Subcutaneous adipose tissue (tissue), 4 donors: ENCODE results near the gene CBFA2T3. TPM values are rescaled to one million over a fixed set of nuclear protein-coding genes. Genes with fewer than 3 reads are reported as not detected.

Source experiments
- CTCF ChIP-seq: fragments of 450-650 bp; IDR thresholded peaks from one replicate; pipeline ENCODE4 v1.5.1; 2016; ENCODE audit warnings: low read depth, mild to moderate bottlenecking, control low read depth, antibody characterized with exemption, moderate library complexity
- total RNA-seq, 4 donors: library from RNA; depleted of rRNA; stranded (reverse); fragments of >200 nt; gene quantifications; one replicate each; pipeline ENCODE4 v1.1.0, GENCODE V29; 2016

Gene CBFA2T3
- total RNA-seq, 4 donors from 2014 or later: 0.49 to 6.6 (median 1.1) TPM

- TF ChIP-seq CTCF: no peak
Measured at GRCh38 chr16:88945473-88945872, 31.5 kb downstream of the CBFA2T3 start.

GRCh38 chr16:88943741-88944140 lies 33.3 kb downstream of the CBFA2T3 start:
- no peak for TF ChIP-seq CTCF

- TF ChIP-seq CTCF: no peak
Measured at GRCh38 chr16:88943131-88943664, 33.8 kb downstream of the CBFA2T3 start.

GRCh38 chr16:88941913-88942909 lies 34.8 kb downstream of the CBFA2T3 start:
- no peak for TF ChIP-seq CTCF

GRCh38 chr16:88940862-88941817 lies 35.9 kb downstream of the CBFA2T3 start:
- no peak for TF ChIP-seq CTCF

DNA sequence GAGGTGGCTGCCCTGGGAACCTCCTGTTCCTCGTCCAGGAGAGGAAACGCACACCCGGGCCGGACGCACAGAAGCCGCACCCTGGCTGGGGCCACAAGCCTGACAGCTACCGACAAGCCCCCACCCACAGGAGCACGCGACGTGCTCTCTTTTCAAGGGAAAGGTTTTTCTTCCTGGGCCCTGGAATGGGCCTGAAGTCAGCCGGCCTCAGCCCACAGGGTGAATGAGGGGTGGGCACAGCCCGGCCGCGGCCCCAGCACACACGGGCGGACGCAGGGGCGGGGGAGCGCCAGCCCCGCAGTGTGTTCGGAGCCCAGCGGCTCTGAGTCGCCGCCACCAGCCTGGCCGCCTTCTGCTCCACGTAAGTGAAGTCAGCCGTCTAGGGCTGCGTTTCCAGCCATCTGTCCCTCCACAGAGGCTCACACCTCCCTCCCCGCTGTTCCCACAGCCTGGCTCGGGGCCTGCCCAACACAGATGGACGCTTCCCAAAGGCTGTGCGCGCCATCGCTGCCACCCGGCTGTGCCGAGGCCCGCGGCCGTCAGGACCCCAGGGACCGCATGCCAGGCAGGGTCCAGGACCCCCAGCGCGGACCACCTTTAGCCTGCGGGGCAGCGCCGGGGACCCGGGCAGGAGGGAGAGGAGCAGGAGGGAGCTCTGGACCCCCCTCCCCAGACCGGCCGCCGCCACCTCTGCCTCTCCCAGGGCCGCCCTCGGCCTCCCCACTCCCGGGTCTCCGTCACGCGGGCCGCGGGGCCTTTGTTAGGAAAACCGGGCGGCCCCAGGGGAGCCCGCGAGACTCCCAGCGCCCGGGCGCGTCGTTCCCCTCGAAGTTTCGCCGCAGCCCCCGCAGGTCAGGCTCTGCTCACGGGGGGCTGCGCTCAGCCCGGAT lies 36.8 kb downstream of the CBFA2T3 start:
- no peak for TF ChIP-seq CTCF
